GM12874 (cell line): ENCODE data around the gene NRDC.

ENCODE experiments used
- TF ChIP-seq, protein P1 (sequence below): IDR thresholded peaks from 2 replicates; pipeline ENCODE4 v1.5.1; 2011; ENCODE audit warnings: low read depth, mild to moderate bottlenecking, control low read depth, low read length, moderate library complexity; ENCODE audit not compliant: insufficient read depth

The NRDC gene

DNA sequence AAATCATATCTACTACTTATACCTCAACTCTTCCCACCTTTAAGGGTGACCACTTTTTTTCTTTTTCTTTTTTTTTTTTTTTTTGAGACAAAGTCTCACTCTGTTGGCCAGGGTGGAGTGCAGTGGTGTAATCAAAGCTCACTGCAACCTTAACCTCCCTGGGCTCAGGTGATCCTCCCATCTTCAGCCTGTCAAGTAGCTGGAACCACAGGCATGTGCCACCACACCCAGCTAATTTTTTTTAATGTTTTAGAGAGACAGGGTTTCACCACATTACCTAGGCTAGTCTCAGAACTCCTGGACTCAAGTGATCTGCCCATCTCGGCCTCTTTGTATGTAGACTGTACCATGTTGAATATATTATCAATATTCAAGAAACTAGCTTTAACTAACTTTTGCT, 39.4 kb downstream of the NRDC start:
- TF ChIP-seq, protein P1, sequence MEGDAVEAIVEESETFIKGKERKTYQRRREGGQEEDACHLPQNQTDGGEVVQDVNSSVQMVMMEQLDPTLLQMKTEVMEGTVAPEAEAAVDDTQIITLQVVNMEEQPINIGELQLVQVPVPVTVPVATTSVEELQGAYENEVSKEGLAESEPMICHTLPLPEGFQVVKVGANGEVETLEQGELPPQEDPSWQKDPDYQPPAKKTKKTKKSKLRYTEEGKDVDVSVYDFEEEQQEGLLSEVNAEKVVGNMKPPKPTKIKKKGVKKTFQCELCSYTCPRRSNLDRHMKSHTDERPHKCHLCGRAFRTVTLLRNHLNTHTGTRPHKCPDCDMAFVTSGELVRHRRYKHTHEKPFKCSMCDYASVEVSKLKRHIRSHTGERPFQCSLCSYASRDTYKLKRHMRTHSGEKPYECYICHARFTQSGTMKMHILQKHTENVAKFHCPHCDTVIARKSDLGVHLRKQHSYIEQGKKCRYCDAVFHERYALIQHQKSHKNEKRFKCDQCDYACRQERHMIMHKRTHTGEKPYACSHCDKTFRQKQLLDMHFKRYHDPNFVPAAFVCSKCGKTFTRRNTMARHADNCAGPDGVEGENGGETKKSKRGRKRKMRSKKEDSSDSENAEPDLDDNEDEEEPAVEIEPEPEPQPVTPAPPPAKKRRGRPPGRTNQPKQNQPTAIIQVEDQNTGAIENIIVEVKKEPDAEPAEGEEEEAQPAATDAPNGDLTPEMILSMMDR: no peak

DNA sequence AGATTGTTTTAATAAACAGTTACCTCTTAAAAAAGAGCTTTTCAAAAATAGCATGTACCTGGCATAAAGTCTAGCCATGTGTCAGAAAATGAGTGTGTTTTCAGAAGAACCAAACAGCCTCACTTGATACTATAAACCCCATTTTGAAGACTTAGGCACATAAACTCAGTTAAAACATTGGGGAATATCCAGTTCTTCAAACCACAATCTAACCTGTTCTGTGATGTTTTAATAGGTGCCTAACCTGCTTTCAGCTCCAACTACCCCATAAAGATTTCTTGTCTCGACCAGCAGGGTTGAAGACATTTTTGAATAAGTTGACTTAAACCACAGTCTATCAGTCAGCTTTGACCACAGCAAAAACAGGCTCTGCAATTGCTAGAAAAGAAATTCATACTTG, 41.3 kb downstream of the NRDC start:
- TF ChIP-seq, protein P1: no peak

DNA sequence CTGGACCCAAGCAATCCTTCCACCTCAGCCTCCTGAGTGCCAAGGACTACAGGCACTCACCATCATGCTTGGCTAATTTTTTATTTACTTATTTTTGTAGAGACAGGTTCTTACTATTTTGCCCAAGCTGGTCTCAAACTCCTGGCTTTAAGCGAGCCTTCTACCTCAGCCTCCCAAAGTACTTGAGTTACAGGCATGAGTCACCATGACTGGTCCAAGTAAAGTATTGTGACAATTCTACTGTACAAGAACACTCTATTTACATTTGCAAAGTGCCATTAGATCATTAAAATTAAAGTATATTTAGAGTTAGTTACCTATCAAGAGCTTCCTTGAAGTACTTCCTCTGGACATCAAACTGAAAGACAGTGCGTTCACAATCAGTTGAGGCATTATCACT, 44.8 kb downstream of the NRDC start:
- TF ChIP-seq, protein P1: no peak

DNA sequence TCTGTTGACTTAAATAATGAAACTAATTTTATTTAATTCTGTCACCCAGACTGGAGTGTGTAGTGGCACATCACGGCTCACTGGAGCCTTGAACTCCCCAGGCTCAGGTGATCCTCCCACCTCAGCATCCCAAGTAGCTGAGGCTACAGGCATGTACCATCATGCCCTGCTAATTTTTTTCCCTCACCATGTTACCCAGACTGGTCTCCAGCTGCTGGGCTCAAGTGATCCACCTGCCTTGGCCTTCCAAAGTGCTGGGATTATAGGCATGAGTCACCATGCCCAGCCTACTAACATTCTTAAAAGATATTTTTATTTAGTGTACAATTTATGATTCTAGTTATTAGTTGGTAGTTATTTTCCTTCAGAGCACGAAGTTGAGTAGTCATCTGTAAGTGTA, 49.5 kb downstream of the NRDC start:
- TF ChIP-seq, protein P1: no peak

DNA sequence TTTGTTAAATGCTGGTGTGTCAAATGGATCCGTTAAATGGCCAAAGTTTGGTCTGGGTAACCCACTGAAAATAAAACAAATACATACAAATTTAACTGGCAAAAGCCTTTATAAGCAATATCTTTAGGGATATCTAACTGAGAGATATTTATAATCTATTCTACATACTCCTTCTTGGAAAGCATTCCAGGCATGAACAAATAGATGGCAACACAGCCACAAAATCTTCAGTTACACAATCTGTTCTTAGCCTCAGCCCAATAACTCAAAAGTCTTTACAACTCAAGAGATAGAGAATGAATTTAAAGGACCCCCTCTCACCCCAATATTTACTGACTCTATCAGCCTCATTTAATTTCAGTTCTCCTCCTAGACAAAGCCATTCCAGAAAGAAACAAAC, 58.7 kb downstream of the NRDC start:
- TF ChIP-seq, protein P1: no peak

DNA sequence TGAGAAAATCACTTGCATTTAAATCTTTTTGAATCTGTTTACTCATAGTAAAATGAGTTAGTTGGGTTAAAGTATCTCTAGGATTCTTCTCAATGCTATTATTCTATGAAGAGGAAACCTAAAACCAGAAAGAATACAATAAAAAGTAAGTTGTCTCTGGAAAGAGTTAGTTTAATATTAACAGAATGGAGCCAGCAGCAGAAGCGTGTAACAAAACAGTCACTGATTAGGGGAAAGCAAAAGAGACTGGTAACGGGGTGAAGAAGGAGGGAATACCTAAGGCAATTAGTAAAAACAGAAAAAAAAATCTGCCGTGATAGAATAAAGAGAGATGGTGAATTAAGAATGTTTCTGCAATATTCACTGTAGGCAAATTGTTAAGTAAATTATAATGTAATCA, 60.0 kb downstream of the NRDC start:
- TF ChIP-seq, protein P1: no peak

DNA sequence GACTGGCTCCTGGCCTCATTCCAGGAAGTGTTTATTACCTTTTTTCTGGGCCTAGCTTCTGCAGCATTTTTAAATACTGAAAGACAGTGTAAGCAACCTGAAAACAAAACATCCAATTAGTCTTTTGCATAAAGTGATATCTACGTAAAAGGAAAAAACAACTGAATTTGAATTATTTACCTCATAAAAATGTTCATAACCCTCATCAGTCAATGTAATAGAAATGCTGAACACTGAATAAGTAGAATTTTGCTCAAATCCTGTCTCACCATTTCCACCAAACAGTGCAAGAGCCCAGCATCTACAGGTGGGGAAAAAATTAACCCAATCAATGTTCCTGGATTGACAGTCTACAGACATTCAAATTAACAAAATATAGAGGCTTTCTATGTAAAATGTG, 64.0 kb downstream of the NRDC start:
- TF ChIP-seq, protein P1: no peak

DNA sequence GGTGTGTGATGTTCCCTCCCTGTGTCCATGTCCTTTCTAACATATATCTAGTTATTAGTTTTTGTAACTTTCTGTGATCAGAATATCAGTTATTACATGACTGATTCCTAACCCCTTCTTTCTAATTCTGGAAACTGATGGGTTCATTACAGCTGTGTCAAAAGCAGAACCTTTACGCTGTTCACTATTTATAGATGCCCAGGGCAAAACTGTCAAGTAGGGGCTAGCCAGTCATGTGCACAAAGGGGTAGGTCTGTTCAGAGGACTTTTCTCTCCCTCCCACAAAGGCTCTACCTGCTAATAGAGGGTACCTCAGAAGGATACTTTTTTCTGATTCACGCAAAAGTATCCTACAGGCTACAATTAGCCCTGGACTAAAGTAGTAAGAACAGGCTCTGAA, 79.2 kb downstream of the NRDC start:
- TF ChIP-seq, protein P1: no peak
